NCI-H69 (cell line): ENCODE measurements around the gene LCNL1.

Source experiments
- DNase-seq: peaks from one replicate; lab custom pipeline; 2025; lab: John Stamatoyannopoulos, UW

LCNL1 gene

GRCh38 chr9:137011907-137012675, 29.3 kb downstream of the LCNL1 start:
- DNase-seq = no peak

- no peak for DNase-seq
Observed at GRCh38 chr9:137012694-137013570, 30.1 kb downstream of the LCNL1 start.

- DNase-seq = no peak
Observed at GRCh38 chr9:137013571-137013940, 30.8 kb downstream of the LCNL1 start.

- DNase-seq = no peak
Observed at GRCh38 chr9:137014166-137014565, 31.4 kb downstream of the LCNL1 start.

- no peak for DNase-seq
Observed at GRCh38 chr9:137014776-137015539, 32.2 kb downstream of the LCNL1 start.

GRCh38 chr9:137015540-137015930, 32.7 kb downstream of the LCNL1 start:
- no peak for DNase-seq

GRCh38 chr9:137015976-137016375, 33.2 kb downstream of the LCNL1 start:
- no peak for DNase-seq

- no peak for DNase-seq
Observed at GRCh38 chr9:137016436-137016835, 33.6 kb downstream of the LCNL1 start.

GRCh38 chr9:137017071-137017470, 34.3 kb downstream of the LCNL1 start:
- DNase-seq = no peak

- DNase-seq = no peak
Observed at GRCh38 chr9:137017791-137018497, 35.2 kb downstream of the LCNL1 start.

- no peak for DNase-seq
Observed at GRCh38 chr9:137018761-137019559, 36.2 kb downstream of the LCNL1 start.

GRCh38 chr9:137019891-137020683, 37.3 kb downstream of the LCNL1 start:
- DNase-seq = no peak

GRCh38 chr9:137020771-137021567, 38.2 kb downstream of the LCNL1 start:
- DNase-seq = no peak

GRCh38 chr9:137021568-137021978, 38.8 kb downstream of the LCNL1 start:
- no peak for DNase-seq

GRCh38 chr9:137021979-137022661, 39.3 kb downstream of the LCNL1 start:
- DNase-seq = peak; percentile 74

GRCh38 chr9:137022662-137023008, 39.8 kb downstream of the LCNL1 start:
- no peak for DNase-seq

- no peak for DNase-seq
Observed at GRCh38 chr9:137023157-137023556, 40.4 kb downstream of the LCNL1 start.

GRCh38 chr9:137023583-137023991, 40.8 kb downstream of the LCNL1 start:
- DNase-seq = no peak

- peak; percentile 97 for DNase-seq
Observed at GRCh38 chr9:137025517-137025966, 42.7 kb downstream of the LCNL1 start.
